ENCODE measurements around the gene KDM3A. TPM values are rescaled to one million over a fixed set of nuclear protein-coding genes. Genes with fewer than 3 reads are reported as not detected.
A peak's percentile ranks its signal among the peaks of the same experiment; 100 is the strongest.

Gene KDM3A
- total and polyA plus RNA-seq, 9 of the 15 experiments (the other 6 are each of a cell fraction or from before 2014, with no cell fraction given), result 7.5 to 95.4 (median 24.8) TPM

- TF ChIP-seq, protein P1, sequence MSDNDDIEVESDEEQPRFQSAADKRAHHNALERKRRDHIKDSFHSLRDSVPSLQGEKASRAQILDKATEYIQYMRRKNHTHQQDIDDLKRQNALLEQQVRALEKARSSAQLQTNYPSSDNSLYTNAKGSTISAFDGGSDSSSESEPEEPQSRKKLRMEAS (CRISPR knock-in tag; IDR thresholded peaks at IDR 0.05), result peak; percentile 42; the same call in 1 of the 2 replicates
- TF ChIP-seq BRD9 (IDR thresholded peaks at IDR 0.05; ENCODE audit: low read depth, partially characterized antibody) (no peak), HNRNPH1 (optimal IDR thresholded peaks at IDR 0.05; ENCODE audit: low read depth, low read length) (no peak), MAFG (tag; conservative IDR thresholded peaks at IDR 0.05) (no peak), TCFL5 (CRISPR knock-in tag; conservative IDR thresholded peaks at IDR 0.05) (no peak), CREM (IDR thresholded peaks at IDR 0.05; ENCODE audit: low read depth) (peak; percentile 51; the same call in 1 of the 2 replicates), SNRNP70 (optimal IDR thresholded peaks at IDR 0.05; ENCODE audit: low read depth, low read length) (no peak), VEZF1 (CRISPR knock-in tag; IDR thresholded peaks at IDR 0.05) (peak; percentile 85), RBM22 (IDR thresholded peaks at IDR 0.05; ENCODE audit: low read depth, low read length, poor library complexity, severe bottlenecking) (peak; percentile 42), TAF7 (tag; IDR thresholded peaks at IDR 0.05) (0 out of 2 replicates have a peak, but pooled peaks have one; percentile 15), GABPA (tag; conservative IDR thresholded peaks at IDR 0.05; ENCODE audit: low read depth) (no peak), RFX1 (IDR thresholded peaks at IDR 0.05) (peak; percentile 86), PTTG1 (tag; IDR thresholded peaks at IDR 0.05; ENCODE audit: low read depth) (no peak), RERE (CRISPR knock-in tag; IDR thresholded peaks at IDR 0.05; ENCODE audit: borderline replicate concordance) (no peak)
- TF ChIP-seq, protein P2, sequence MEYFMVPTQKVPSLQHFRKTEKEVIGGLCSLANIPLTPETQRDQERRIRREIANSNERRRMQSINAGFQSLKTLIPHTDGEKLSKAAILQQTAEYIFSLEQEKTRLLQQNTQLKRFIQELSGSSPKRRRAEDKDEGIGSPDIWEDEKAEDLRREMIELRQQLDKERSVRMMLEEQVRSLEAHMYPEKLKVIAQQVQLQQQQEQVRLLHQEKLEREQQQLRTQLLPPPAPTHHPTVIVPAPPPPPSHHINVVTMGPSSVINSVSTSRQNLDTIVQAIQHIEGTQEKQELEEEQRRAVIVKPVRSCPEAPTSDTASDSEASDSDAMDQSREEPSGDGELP (CRISPR knock-in tag; IDR thresholded peaks at IDR 0.05; ENCODE audit: borderline replicate concordance), result peak; percentile 66; the same call in 1 of the 2 replicates
- TF ChIP-seq, protein P3, sequence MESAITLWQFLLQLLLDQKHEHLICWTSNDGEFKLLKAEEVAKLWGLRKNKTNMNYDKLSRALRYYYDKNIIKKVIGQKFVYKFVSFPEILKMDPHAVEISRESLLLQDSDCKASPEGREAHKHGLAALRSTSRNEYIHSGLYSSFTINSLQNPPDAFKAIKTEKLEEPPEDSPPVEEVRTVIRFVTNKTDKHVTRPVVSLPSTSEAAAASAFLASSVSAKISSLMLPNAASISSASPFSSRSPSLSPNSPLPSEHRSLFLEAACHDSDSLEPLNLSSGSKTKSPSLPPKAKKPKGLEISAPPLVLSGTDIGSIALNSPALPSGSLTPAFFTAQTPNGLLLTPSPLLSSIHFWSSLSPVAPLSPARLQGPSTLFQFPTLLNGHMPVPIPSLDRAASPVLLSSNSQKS (CRISPR knock-in tag; IDR thresholded peaks at IDR 0.05), result no peak
- TF ChIP-seq, protein P4, sequence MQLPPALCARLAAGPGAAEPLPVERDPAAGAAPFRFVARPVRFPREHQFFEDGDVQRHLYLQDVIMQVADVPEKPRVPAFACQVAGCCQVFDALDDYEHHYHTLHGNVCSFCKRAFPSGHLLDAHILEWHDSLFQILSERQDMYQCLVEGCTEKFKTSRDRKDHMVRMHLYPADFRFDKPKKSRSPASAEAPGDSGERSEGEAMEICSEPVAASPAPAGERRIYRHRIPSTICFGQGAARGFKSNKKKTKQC (CRISPR knock-in tag; IDR thresholded peaks at IDR 0.05), result no peak
These were observed 891 bp downstream of the KDM3A start (continued) for GRCh38 chr2:86441882-86442641.
